Upper lobe of right lung (tissue), 1 donor: ENCODE data around the gene SHISA7. TPM values are rescaled to one million over a fixed set of nuclear protein-coding genes. Genes with fewer than 3 reads are reported as not detected.

Experiments
- ATAC-seq: fragments of 200-7000 bp; cut with Tn5 transposase; one replicate; pipeline ENCODE4 v1.9.1; 2020; ENCODE audit warnings: mild to moderate bottlenecking, moderate library complexity
- DNase-seq: peaks from one replicate; pipeline ENCODE4 v3.0.0-alpha.2; 2020
- H3K27ac ChIP-seq: fragments of 200-600 bp; one replicate; pipeline ENCODE4 v1.8.0; 2022
- H3K27me3 ChIP-seq: fragments of 200-600 bp; one replicate; pipeline ENCODE4 v1.8.0; 2022; ENCODE audit warnings: mild to moderate bottlenecking
- H3K36me3 ChIP-seq: fragments of 200-600 bp; one replicate; pipeline ENCODE4 v1.8.0; 2022
- H3K4me1 ChIP-seq: fragments of 200-600 bp; one replicate; pipeline ENCODE4 v1.8.0; 2022
- H3K4me3 ChIP-seq: fragments of 200-600 bp; one replicate; pipeline ENCODE4 v1.8.0; 2022; ENCODE audit warnings: mild to moderate bottlenecking
- H3K9me3 ChIP-seq: fragments of 200-600 bp; one replicate; pipeline ENCODE4 v1.8.0; 2022
- intact Hi-C: fragments of 100-400 bp; cut with DNase I; formaldehyde crosslinking; loops from one replicate; pipeline ENCODE4 v1.11.0; 2022
- total RNA-seq: library from RNA; stranded (reverse); fragmentation: NEBNext Ultra II Directional; extraction: Animal tissue kit (Norgen Biotek cat#: 25700); gene quantifications from one replicate; pipeline ENCODE4 v1.2.1, GENCODE V29; 2021
- TF ChIP-seq, protein P1 (sequence below): fragments of 200-600 bp; IDR thresholded peaks from one replicate; pipeline ENCODE4 v1.8.0; 2022; ENCODE audit warnings: antibody characterized with exemption
- donor health status: DM: no; HTN: yes; CAD: no; lungs with severe emphysema.

The SHISA7 gene
- total RNA-seq, 1 donor from 2014 or later = not detected

DNA sequence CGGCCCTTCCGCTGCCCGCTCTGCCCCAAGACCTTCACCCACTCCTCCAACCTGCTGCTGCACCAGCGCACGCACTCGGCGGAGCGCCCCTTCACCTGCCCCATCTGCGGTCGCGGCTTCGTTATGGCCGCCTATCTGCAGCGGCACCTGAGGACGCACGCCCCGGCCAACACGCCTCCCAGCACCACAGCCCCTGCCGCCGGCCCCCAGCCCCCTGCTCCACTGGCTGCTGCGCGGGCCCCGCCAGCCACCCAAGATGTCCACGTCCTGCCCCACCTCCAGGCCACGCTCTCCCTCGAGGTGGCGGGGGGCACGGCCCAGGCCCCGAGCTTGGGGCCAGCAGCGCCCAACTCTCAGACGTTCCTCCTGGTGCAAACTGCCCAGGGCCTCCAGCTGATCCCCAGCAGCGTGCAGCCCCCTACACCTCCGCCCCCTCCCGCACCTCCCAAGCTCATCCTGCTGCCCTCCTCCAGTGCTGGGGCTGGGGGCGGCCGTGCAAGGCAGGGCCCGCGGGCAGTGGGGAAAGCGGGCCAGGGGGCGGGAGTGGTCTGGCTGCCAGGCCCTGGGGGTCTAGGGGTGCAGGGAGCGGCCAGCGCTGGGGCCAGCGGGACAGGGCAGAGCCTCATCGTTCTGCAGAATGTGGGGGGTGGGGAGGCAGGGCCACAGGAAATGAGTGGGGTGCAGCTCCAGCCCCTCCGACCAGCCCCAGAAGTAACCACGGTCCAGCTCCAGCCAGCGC lies 40.0 kb upstream of the SHISA7 start:
- no peak for DNase-seq
- H3K9me3 ChIP-seq = no peaks in the 10 kb centered on the region
- H3K4me1 ChIP-seq = peaks cover 8% of the 10 kb centered on the region
- no peak overlapping the region for H3K27ac ChIP-seq
- peaks cover 5% of the 10 kb centered on the region for H3K36me3 ChIP-seq
- TF ChIP-seq, protein P1, sequence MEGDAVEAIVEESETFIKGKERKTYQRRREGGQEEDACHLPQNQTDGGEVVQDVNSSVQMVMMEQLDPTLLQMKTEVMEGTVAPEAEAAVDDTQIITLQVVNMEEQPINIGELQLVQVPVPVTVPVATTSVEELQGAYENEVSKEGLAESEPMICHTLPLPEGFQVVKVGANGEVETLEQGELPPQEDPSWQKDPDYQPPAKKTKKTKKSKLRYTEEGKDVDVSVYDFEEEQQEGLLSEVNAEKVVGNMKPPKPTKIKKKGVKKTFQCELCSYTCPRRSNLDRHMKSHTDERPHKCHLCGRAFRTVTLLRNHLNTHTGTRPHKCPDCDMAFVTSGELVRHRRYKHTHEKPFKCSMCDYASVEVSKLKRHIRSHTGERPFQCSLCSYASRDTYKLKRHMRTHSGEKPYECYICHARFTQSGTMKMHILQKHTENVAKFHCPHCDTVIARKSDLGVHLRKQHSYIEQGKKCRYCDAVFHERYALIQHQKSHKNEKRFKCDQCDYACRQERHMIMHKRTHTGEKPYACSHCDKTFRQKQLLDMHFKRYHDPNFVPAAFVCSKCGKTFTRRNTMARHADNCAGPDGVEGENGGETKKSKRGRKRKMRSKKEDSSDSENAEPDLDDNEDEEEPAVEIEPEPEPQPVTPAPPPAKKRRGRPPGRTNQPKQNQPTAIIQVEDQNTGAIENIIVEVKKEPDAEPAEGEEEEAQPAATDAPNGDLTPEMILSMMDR = no peak
- H3K27me3 ChIP-seq = no peaks in the 10 kb centered on the region
- intact Hi-C loops = no loop called here
- H3K4me3 ChIP-seq = no peak overlapping the region
- ATAC-seq = no peak

DNA sequence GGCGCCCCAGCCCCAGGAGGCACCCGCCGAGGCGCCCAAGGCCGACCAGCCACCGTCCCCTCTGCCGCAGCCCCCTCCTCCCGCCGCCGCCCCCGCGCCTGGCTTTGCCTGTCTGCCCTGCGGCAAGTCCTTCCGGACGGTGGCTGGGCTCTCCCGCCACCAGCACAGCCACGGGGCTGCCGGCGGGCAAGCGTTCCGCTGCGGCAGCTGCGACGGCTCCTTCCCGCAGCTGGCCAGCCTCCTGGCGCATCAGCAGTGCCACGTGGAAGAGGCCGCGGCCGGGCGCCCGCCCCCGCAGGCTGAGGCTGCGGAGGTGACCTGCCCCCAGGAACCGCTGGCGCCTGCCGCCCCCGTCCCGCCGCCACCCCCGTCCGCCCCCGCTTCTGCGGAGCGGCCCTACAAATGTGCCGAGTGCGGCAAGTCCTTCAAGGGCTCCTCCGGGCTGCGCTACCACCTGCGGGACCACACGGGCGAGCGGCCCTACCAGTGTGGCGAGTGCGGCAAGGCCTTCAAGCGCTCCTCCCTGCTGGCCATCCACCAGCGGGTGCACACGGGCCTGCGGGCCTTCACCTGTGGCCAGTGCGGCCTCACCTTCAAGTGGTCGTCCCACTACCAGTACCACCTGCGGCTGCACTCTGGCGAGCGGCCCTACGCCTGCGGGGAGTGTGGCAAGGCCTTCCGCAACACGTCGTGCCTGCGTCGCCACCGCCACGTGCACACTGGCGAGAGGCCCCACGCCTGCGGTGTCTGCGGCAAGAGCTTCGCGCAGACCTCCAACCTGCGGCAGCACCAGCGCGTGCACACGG lies 39.3 kb upstream of the SHISA7 start:
- TF ChIP-seq, protein P1 = no peak
- ATAC-seq (no peak), DNase-seq (no peak)
- no peak overlapping the region for H3K27ac ChIP-seq
- H3K4me3 ChIP-seq = no peak overlapping the region
- peaks cover 13% of the 10 kb centered on the region for H3K4me1 ChIP-seq
- H3K36me3 ChIP-seq = peaks cover 5% of the 10 kb centered on the region
- no peaks in the 10 kb centered on the region for H3K27me3 ChIP-seq
- no peaks in the 10 kb centered on the region for H3K9me3 ChIP-seq
- intact Hi-C loops = no loop called here

DNA sequence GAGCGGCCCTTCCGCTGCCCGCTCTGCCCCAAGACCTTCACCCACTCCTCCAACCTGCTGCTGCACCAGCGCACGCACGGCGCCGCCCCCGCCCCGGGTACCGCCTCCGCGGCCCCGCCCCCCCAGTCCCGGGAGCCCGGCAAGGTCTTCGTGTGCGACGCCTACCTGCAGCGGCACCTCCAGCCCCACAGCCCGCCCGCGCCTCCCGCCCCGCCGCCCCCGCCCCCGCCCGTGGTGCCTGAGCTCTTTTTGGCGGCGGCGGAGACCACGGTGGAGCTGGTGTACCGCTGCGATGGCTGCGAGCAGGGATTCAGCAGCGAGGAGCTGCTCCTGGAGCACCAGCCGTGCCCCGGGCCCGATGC lies 38.7 kb upstream of the SHISA7 start:
- no peak overlapping the region for H3K27ac ChIP-seq
- H3K4me3 ChIP-seq = no peak overlapping the region
- peaks cover 5% of the 10 kb centered on the region for H3K36me3 ChIP-seq
- intact Hi-C loops = no loop called here
- no peak for ATAC-seq
- peaks cover 15% of the 10 kb centered on the region for H3K4me1 ChIP-seq
- no peaks in the 10 kb centered on the region for H3K9me3 ChIP-seq
- TF ChIP-seq, protein P1 = no peak
- DNase-seq = no peak
- H3K27me3 ChIP-seq = no peaks in the 10 kb centered on the region

DNA sequence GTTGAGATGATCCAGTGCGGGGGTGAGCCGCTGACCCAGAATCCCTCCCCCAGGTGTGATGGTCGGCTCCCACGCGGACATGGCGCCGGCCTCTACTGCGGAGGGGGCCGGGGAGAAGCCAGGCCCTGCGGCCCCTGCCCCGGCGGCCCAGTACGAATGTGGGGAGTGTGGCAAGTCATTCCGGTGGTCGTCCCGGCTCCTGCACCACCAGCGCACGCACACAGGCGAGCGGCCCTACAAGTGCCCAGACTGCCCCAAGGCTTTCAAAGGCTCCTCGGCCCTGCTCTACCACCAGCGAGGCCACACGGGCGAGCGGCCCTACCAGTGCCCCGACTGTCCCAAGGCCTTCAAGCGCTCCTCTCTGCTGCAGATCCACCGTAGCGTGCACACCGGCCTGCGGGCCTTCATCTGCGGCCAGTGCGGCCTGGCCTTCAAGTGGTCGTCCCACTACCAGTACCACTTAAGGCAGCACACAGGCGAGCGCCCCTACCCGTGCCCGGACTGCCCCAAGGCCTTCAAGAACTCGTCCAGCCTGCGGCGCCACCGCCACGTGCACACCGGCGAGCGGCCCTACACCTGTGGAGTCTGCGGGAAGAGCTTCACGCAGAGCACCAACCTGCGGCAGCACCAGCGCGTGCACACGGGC lies 38.2 kb upstream of the SHISA7 start:
- Histone ChIP-seq H3K27me3 (no peaks in the 10 kb centered on the region), H3K36me3 (peaks cover 5% of the 10 kb centered on the region), H3K27ac (no peak overlapping the region), H3K4me1 (peaks cover 15% of the 10 kb centered on the region), H3K4me3 (no peak overlapping the region), H3K9me3 (no peaks in the 10 kb centered on the region)
- TF ChIP-seq, protein P1 = no peak
- intact Hi-C loops = no loop called here
- no peak for ATAC-seq
- DNase-seq = no peak

DNA sequence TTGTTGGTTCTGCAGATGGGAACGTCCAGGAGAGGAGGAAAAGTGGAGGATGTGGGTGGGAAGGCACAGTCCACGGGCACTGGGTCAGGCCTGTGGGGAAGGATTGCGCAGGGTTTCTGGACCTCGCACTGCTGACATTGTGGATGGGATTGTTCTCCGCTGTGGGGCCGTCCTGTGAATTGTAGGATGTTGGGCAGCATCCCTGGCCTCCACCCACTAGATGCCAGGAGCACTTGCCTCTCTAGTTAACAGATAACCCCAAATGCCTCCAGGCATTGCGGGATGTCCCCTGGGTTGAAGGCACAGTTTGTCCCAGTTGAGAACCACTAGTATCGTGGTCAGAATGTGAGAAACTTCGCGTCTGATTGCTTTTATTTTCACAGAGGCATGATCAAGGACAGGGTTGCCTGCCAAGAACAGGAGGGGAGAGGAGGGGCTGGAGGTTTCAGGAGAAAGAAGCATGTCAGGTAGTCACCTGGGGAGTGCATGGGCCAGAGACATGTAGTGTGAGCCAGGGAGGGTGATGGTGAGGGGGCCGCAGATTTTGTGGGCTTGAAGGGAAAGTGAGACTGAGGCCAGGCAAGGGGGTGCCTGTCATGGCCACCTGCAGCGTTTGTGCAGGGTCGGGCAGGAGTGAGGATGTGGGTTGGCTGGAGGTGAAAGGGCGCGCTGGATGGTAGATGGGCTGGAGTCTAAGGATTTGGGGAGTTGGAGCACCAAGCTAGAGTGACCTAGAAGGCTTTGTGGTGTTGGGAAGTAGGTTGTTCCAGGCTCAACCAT lies 36.5 kb upstream of the SHISA7 start:
- H3K4me3 ChIP-seq = no peak overlapping the region
- no peak for DNase-seq
- H3K27ac ChIP-seq = no peak overlapping the region
- intact Hi-C loops = no loop called here
- ATAC-seq = no peak
- TF ChIP-seq, protein P1 = no peak
- no peaks in the 10 kb centered on the region for H3K27me3 ChIP-seq
- H3K9me3 ChIP-seq = no peaks in the 10 kb centered on the region
- peaks cover 5% of the 10 kb centered on the region for H3K36me3 ChIP-seq
- H3K4me1 ChIP-seq = peaks cover 19% of the 10 kb centered on the region
